Mesodermal cell (in vitro differentiated cells): ENCODE measurements around the gene TLL2.

Source experiments
- H3K27ac ChIP-seq: 2 replicates; pipeline ENCODE4 v1.7.0; 2013; ENCODE audit warnings: mild to moderate bottlenecking, low read depth, low read length, moderate library complexity; ENCODE audit not compliant: severe bottlenecking
- H3K36me3 ChIP-seq: 2 replicates; pipeline ENCODE4 v1.7.1; 2013; ENCODE audit warnings: mild to moderate bottlenecking, low read length, moderate library complexity; ENCODE audit not compliant: control insufficient read depth, insufficient read depth
- H3K4me1 ChIP-seq: one replicate; pipeline ENCODE4 v1.7.1; 2013; ENCODE audit warnings: mild to moderate bottlenecking, low read length; ENCODE audit not compliant: insufficient read depth, control insufficient read depth, poor library complexity, severe bottlenecking
- H3K4me3 ChIP-seq: 2 replicates; pipeline ENCODE4 v1.7.0; 2013; ENCODE audit warnings: low read length, control low read depth, mild to moderate bottlenecking; ENCODE audit not compliant: insufficient read depth, poor library complexity, severe bottlenecking; ENCODE audit errors: extremely low read depth
- H3K9me3 ChIP-seq: 2 replicates; pipeline ENCODE4 v1.7.1; 2013; ENCODE audit warnings: mild to moderate bottlenecking, low read length, moderate library complexity; ENCODE audit not compliant: control insufficient read depth
- WGBS, 2 experiments: methylation state at CpG; one replicate each; pipeline ENCODE4 v1.1.5; 2013; ENCODE audit warnings: missing lambda C conversion rate in 2 of 2; ENCODE audit not compliant: insufficient coverage in 2 of 2; 5-methylcytosine and 5-hydroxymethylcytosine counted together

Gene TLL2

DNA sequence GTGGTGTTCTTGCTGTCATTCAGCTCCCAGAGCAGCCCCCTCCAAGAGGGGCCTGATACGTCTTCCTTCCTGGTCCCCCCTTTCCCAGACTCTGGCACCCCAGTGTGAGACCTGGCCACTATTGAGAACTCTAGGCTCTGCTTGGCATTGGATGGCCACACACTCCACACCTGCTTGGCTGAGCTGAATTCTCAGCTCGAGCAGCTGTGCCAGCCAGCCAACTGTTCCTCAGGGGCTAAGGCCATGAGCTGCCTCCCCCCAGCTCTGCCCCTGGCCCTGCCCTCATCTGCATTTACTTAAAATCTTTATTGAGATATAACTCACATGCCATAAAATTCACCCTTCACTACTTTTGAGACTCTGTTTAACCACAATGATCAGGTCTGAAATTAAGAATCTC lies 6.7 kb downstream of the TLL2 start:
- Histone ChIP-seq H3K4me1 (peaks cover 12% of the 10 kb centered on the region), H3K4me3 (no peak overlapping the region), H3K27ac (no peak overlapping the region), H3K36me3 (no peaks in the 10 kb centered on the region), H3K9me3 (no peaks in the 10 kb centered on the region)
- WGBS, 2 experiments, result 80 to 83% methylated on average over 2 of the region's 2 CpGs

DNA sequence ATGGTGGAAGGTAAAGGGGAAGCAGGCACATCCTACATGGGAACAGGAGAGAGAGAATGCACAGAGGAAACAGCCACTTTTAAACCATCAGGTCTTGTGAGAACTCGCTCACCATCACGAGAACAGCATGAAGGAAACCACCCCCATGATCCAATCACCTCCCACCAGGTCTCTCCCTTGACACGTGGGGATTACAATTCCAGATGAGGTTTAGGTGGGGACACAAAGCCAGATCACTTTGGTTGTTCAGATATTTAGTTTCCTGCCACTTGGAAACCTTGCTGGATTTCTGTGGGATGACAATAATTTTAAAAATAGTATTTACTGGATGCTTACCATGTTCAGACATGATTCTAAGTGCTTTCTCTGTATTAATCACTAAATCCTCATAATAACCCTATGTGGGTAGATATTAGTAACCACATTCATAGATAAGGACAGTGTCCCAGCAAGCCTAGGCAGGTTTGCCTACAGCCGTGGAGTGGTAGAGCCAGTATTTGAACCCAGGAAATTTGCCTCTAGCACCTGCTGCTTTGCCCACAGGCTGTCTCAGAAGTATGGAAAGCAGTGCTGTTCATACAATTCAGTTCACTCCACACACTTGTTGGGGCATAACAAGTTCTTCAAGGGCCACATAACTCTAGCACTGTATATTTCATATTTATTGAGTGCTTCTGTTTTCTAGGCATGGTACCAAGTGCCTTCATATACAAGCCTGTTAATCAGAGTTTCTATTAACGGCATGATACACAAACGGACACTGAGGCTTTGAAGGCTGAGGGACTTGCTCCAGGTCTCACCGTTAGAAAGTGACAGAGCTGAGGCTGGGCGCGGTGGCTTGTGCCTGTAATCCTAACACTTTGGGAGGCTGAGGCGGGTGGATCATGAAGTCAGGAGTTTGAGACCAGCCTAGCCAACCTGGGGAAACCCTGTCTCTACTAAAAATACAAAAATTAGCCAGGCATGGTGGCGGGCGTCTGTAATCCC lies 8.3 kb downstream of the TLL2 start:
- Histone ChIP-seq H3K9me3 (no peaks in the 10 kb centered on the region), H3K4me3 (no peak overlapping the region), H3K27ac (no peak overlapping the region), H3K4me1 (peaks cover 10% of the 10 kb centered on the region), H3K36me3 (no peaks in the 10 kb centered on the region)
- 88 to 93% methylated on average over 7 to 9 of the region's 12 CpGs for whole genome bisulfite sequencing, 2 experiments

DNA sequence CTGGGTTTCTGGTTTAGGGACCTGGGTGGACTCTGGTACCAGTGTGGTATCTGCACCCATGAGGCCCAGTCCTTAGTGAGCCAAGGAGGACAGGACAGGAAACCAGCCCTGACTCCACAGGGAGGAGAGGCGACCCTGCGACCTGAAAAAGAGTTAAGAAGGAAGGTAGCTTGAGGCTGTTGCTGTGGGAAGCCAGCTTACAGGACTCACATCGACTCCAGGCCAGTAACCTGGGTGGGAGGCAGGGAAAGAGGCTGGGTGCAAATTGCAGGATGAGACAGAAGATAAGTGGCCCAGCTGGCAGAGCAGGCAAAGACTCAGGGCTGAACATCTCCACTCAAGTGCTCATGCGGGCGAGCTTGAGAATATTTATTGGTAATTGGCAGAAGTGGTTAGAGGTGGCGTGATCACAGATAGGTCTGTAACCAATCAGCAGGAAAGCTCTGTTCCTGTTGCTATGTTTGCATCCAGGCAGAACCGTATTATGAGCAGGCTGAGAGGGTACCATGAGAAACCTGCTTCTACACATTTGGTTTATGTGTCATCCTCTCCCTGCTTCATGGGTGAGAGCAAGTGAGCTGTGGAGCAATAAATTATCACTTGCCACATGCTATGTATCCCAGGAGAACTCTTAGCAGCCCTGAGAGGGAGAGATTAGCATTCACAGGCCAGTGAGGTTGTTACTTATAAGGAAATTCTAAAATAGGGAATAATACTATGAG lies 11.0 kb downstream of the TLL2 start:
- 94 to 97% methylated on average over 5 to 7 of the region's 7 CpGs for WGBS, 2 experiments
- Histone ChIP-seq H3K27ac (no peak overlapping the region), H3K36me3 (no peaks in the 10 kb centered on the region), H3K4me3 (no peak overlapping the region), H3K9me3 (no peaks in the 10 kb centered on the region), H3K4me1 (peaks cover 5% of the 10 kb centered on the region)

DNA sequence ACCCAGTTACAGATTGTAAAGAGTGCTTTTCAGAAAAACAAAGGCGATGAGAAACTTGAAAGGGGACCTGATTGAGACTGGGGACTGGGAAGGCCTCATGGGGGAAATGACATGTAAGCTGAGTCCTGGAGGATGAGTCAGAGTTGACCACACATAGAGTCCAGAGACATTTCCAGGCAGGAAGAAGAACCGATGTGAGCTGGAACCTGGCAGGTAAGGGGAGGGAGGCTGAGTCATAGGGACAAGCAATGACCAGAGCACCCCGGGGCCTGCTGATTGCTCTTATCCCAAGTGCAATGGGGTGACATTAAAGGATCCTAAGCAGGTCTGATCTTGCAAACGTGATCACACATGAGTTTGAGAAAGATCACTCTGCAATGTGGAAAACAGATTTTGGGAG lies 11.7 kb downstream of the TLL2 start:
- H3K4me3 ChIP-seq, result no peak overlapping the region
- no peaks in the 10 kb centered on the region for H3K36me3 ChIP-seq
- 74 to 86% methylated on average over 4 of the region's 4 CpGs for WGBS, 2 experiments
- H3K27ac ChIP-seq, result no peak overlapping the region
- H3K9me3 ChIP-seq, result no peaks in the 10 kb centered on the region
- H3K4me1 ChIP-seq, result peaks cover 5% of the 10 kb centered on the region

DNA sequence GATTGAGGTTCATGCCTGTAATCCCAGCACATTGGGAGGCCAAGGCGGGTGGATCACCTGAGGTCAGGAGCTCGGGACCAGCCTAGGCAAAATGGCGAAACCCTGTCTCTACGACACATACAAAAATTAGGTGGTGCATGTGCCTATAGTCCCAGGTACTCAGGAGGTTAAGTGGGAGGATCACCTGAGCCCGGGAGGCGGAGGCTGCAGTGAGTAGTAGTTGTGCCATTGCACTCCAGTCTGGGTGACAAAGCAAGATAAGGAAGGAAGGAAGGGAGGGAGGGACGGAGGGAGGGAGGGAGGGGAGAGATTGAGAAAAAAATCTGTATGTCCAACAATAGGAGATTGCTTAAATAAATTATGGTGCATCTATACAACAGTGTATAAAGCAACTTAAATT lies 13.2 kb downstream of the TLL2 start:
- 82 to 94% methylated on average over 3 to 6 of the region's 7 CpGs for WGBS, 2 experiments
- Histone ChIP-seq H3K36me3 (no peaks in the 10 kb centered on the region), H3K4me1 (peaks cover 5% of the 10 kb centered on the region), H3K27ac (no peak overlapping the region), H3K9me3 (no peaks in the 10 kb centered on the region), H3K4me3 (no peak overlapping the region)

DNA sequence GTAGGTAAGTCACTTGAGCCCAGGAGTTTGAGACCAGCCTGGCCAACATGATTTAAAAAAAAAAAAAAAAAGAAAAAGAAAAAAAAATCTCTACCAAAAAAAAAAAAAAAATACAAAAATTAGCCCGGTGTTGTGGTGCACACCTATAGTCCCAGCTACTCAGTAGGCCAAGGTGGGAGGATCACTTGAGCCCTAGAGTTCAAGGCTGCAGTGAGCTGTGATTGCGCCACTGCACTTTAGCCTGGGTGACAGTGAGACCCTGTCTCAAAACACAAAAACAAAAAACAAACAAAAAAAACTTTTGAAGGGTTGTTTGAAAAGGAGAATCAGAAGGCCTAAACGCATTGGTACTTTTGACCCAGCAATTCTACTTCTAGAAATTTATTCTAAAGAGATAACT lies 13.7 kb downstream of the TLL2 start:
- WGBS, 2 experiments, result no CpG with 5 or more reads among the region's 3 CpGs
- H3K9me3 ChIP-seq, result no peaks in the 10 kb centered on the region
- H3K36me3 ChIP-seq, result no peaks in the 10 kb centered on the region
- no peak overlapping the region for H3K4me3 ChIP-seq
- H3K4me1 ChIP-seq, result peaks cover 7% of the 10 kb centered on the region
- no peak overlapping the region for H3K27ac ChIP-seq

DNA sequence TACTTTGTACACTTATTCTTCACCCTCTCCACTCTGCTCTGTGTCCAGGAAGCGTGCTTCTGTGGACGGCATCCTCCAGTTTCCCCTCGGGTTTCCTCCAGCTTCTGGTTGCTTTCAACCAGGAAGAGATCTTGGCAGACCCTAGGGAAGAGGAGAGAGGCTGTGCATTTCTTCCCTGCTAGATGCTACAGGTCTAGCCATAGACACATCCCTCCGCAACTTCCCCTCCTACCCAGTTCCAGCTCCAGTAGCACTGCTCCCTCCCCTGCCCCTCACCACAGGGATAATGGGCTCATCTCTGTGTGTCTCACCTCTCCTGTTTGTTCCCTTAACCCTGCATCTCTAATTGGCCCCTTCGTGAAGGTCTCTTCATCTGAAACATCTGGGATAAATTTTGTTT lies 16.3 kb downstream of the TLL2 start:
- Histone ChIP-seq H3K9me3 (no peaks in the 10 kb centered on the region), H3K27ac (no peak overlapping the region), H3K36me3 (no peaks in the 10 kb centered on the region), H3K4me3 (no peak overlapping the region), H3K4me1 (peaks cover 8% of the 10 kb centered on the region)
- 70 to 92% methylated on average over 1 to 2 of the region's 5 CpGs for WGBS, 2 experiments

DNA sequence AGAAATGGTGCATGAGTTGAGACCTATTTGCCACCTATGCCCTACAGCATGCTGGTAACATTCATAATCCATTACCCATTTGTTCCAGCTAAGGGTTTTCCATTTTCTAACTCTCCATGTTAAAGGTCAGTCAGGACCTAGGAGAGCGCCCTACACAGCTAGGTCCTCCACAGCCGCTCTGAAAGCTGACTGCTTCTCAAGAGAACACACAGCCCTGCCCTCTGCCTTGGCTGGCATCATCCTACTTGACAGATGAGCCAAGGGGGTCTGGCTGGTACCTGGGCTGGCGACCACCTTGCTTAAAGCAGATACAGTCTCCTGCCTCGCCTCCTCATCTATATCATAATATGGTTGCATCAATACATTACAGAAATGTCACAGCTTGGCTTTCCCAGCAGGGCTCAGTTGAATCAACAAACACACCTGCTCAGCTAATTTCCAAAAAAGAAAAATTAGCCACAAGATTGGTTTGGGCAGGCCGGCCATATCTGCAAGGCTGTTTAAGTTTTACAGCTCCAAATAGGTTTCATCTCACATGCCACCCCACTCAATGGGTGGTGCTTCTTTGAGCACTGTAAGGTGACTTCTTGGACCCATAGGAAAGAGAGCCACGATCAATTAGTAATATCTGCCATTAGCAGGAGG lies 17.3 kb downstream of the TLL2 start:
- no peaks in the 10 kb centered on the region for H3K36me3 ChIP-seq
- no peak overlapping the region for H3K27ac ChIP-seq
- peaks cover 5% of the 10 kb centered on the region for H3K4me1 ChIP-seq
- 70 to 83% methylated on average over 3 to 4 of the region's 6 CpGs for WGBS, 2 experiments
- H3K4me3 ChIP-seq, result no peak overlapping the region
- H3K9me3 ChIP-seq, result no peaks in the 10 kb centered on the region

DNA sequence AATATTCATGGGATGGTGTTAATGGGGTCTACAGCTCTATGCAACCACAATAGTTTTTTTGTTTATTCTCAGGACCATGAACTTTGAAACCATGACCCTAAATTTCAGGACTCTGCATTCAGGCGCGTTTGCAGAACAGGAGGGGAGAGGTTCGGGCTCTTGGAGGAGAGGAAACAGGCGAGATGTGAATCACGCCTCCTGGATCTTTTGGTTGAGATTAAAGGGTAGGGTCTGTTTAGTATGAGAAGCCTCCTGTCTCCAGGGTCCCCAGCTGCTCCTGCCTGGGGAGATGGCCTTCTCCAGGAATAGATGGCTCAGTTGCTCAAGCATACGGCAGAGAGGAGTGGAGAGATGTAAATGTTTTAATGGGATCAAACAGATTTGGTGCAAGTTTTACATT lies 18.2 kb downstream of the TLL2 start:
- no peaks in the 10 kb centered on the region for H3K36me3 ChIP-seq
- H3K9me3 ChIP-seq, result no peaks in the 10 kb centered on the region
- peaks cover 4% of the 10 kb centered on the region for H3K4me1 ChIP-seq
- WGBS, 2 experiments, result 89 to 91% methylated on average over 6 of the region's 6 CpGs
- no peak overlapping the region for H3K4me3 ChIP-seq
- no peak overlapping the region for H3K27ac ChIP-seq

DNA sequence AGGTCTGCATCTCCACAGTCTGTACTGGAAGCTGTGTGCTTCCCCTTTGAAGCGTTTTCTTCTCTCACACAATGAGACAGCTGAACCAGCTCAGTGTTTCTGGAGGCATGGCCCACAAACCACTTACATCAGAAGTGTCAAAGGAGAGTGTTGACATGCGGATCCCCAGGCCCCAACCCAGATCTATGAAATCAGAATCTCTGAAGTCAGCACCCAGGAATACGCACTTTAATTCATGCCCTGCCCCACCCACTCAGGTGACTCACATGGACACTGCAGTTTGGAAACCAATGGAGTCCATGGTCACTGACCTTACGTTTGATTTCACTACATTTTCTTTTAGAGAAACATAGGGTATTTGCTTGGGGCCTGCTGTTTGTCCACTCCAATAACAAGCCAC lies 19.0 kb downstream of the TLL2 start:
- WGBS, 2 experiments, result 86 to 96% methylated on average over 3 to 4 of the region's 4 CpGs
- no peaks in the 10 kb centered on the region for H3K9me3 ChIP-seq
- peaks cover 4% of the 10 kb centered on the region for H3K4me1 ChIP-seq
- no peak overlapping the region for H3K27ac ChIP-seq
- H3K36me3 ChIP-seq, result no peaks in the 10 kb centered on the region
- no peak overlapping the region for H3K4me3 ChIP-seq
